Naive thymus-derived CD4-positive, alpha-beta T cell (primary cell): Measurements from ENCODE around the gene LMLN. TPM values are rescaled to one million over a fixed set of nuclear protein-coding genes. Genes with fewer than 3 reads are reported as not detected.

Source experiments
- ATAC-seq: fragments of 150-1000 bp; cut with Tn5 transposase; 2 replicates; pipeline ENCODE4 v1.10.0; 2021; ENCODE audit warnings: mild to moderate bottlenecking, moderate library complexity
- CTCF ChIA-PET: fragments of 350-600 bp; sonication (Branson Sonifier 250); formaldehyde crosslinking; loops from one replicate; lab custom pipeline; 2021; ENCODE audit warnings: antibody characterized with exemption; lab: Charles Lee
- POLR2A ChIA-PET: fragments of 350-600 bp; sonication (Branson Sonifier 250); formaldehyde crosslinking; loops from one replicate; lab custom pipeline; 2021; ENCODE audit warnings: antibody characterized with exemption, inconsistent platforms; lab: Charles Lee
- DNase-seq, 9 donors: peaks; one replicate each; pipeline versions ENCODE4 v3.0.0 to v3.0.0-alpha.2; 2020 to 2022; ENCODE audit warnings: mixed read lengths in 1 of 9
- H3K27ac ChIP-seq: one replicate; pipeline ENCODE4 v1.7.0; 2013; ENCODE audit warnings: mild to moderate bottlenecking, low read depth, low read length, moderate library complexity
- H3K27me3 ChIP-seq, 2 donors: one replicate each; pipeline ENCODE4 v1.7.0; 2013; ENCODE audit warnings: low read length in 2 of 2, mild to moderate bottlenecking in 2 of 2, moderate library complexity in 2 of 2; ENCODE audit not compliant: control insufficient read depth in 2 of 2, insufficient read depth in 2 of 2
- H3K36me3 ChIP-seq, 3 experiments: 1 replicate in 2 of 3; 2 replicates in 1 of 3; pipeline ENCODE4 v1.7.0; 2013; ENCODE audit warnings: low read length in 3 of 3, mild to moderate bottlenecking in 3 of 3, moderate library complexity in 1 of 3; ENCODE audit not compliant: insufficient read depth in 3 of 3, control insufficient read depth in 2 of 3
- H3K4me1 ChIP-seq, 2 donors: one replicate each; pipeline ENCODE4 v1.7.0; 2013; ENCODE audit warnings: low read length in 2 of 2, mild to moderate bottlenecking in 2 of 2, moderate library complexity in 1 of 2; ENCODE audit not compliant: control insufficient read depth in 2 of 2, insufficient read depth in 2 of 2
- H3K4me3 ChIP-seq: 2 replicates; pipeline ENCODE4 v1.7.0; 2013; ENCODE audit warnings: mild to moderate bottlenecking, low read length
- H3K9me3 ChIP-seq, 3 experiments: 1 replicate in 2 of 3; 2 replicates in 1 of 3; pipeline ENCODE4 v1.7.0; 2013; ENCODE audit warnings: low read length in 3 of 3; ENCODE audit not compliant: control insufficient read depth in 2 of 3
- H3K27ac Mint-ChIP-seq, 9 donors: one replicate each; pipeline ENCODE4 v1.8.0; 2020 to 2022; ENCODE audit warnings: mixed read lengths in 9 of 9, mild to moderate bottlenecking in 8 of 9, moderate library complexity in 5 of 9, inconsistent platforms in 2 of 9
- H3K27me3 Mint-ChIP-seq, 5 donors: one replicate each; pipeline ENCODE4 v1.8.0; 2021 to 2022; ENCODE audit warnings: mixed read lengths in 5 of 5, mild to moderate bottlenecking in 1 of 5
- H3K36me3 Mint-ChIP-seq, 5 donors: one replicate each; pipeline ENCODE4 v1.8.0; 2020 to 2022; ENCODE audit warnings: mixed read lengths in 5 of 5, mild to moderate bottlenecking in 3 of 5, inconsistent platforms in 1 of 5
- H3K4me1 Mint-ChIP-seq, 7 donors: one replicate each; pipeline ENCODE4 v1.8.0; 2020 to 2022; ENCODE audit warnings: mixed read lengths in 7 of 7, mild to moderate bottlenecking in 3 of 7, inconsistent platforms in 1 of 7
- H3K4me3 Mint-ChIP-seq, 10 donors: one replicate each; pipeline ENCODE4 v1.8.0; 2020 to 2022; ENCODE audit warnings: mild to moderate bottlenecking in 10 of 10, mixed read lengths in 10 of 10, moderate library complexity in 6 of 10, inconsistent platforms in 2 of 10
- H3K9me3 Mint-ChIP-seq, 11 donors: one replicate each; pipeline ENCODE4 v1.8.0; 2020 to 2022; ENCODE audit warnings: mixed read lengths in 11 of 11, mild to moderate bottlenecking in 4 of 11, inconsistent platforms in 1 of 11, moderate library complexity in 1 of 11
- intact Hi-C, 2 donors: fragments of 100-400 bp; cut with micrococcal nuclease; formaldehyde crosslinking; loops; one replicate each; pipeline ENCODE4 v1.15.1; 2023
- polyA plus RNA-seq, 2 donors: library from polyadenylated mRNA; unstranded; fragments of 300-500 nt; fragmentation: Illumina TruSeq; gene quantifications; one replicate each; pipeline ENCODE4 v1.2.3, GENCODE V29; 2021
- total RNA-seq, 6 experiments: library from RNA in 5 of 6; stranded (reverse) in 5 of 6; gene quantifications; 1 replicate in 5 of 6; 2 replicates in 1 of 6; pipeline ENCODE4 v1.2.3 and lab custom pipeline; 2021 to 2026

The LMLN gene
- total and polyA plus RNA-seq, 7 experiments from 2014 or later, result 1.5 to 10.9 (median 4.6) TPM

- CTCF ChIA-PET, result interaction anchor here (0.7 kb wide), 1 partner anchor 8 kb away, joined by 3 read pairs; no protein-coding TSS in a partner anchor
- no peak overlapping the region for H3K4me3 ChIP-seq
- intact Hi-C loops, result no loop called here
Measured at GRCh38 chr3:198071602-198072287, 111.7 kb downstream of the LMLN start.

GRCh38 chr3:198076722-198077308 is 116.8 kb downstream of the LMLN start:
- CTCF ChIA-PET, result interaction anchor here (1.0 kb wide), 1 partner anchor 195 kb away, joined by 4 read pairs; no protein-coding TSS in a partner anchor
- Mint-ChIP-seq H3K27ac (no peak overlapping the region), H3K36me3 (no peaks in the 10 kb centered on the region)

More at GRCh38 chr3:198071602-198072287, 111.7 kb downstream of the LMLN start:
- Mint-ChIP-seq H3K4me3 (no peak overlapping the region), H3K27me3 (peaks cover 0 to 27% (median 7%) of the 10 kb centered on the region in 5 donors), H3K4me1 (peaks cover 0 to 13% (median 5%) of the 10 kb centered on the region in 7 donors), H3K36me3 (no peaks in the 10 kb centered on the region), H3K27ac (no peak overlapping the region), H3K9me3 (no peaks in the 10 kb centered on the region)
- H3K27me3 ChIP-seq, result no peaks in the 10 kb centered on the region
- H3K4me1 ChIP-seq, result no peaks in the 10 kb centered on the region
- DNase-seq (peak in 1 of 9 donors; percentile 51), ATAC-seq (peak; percentile 80)
- POLR2A ChIA-PET, result interaction anchor here (0.6 to 1.8 kb wide), 2 partner anchors 9 kb away, joined by 3 to 5 read pairs; no protein-coding TSS in a partner anchor
- no peak overlapping the region for H3K27ac ChIP-seq
- no peaks in the 10 kb centered on the region for H3K36me3 ChIP-seq
- H3K9me3 ChIP-seq, result no peaks in the 10 kb centered on the region

DNA sequence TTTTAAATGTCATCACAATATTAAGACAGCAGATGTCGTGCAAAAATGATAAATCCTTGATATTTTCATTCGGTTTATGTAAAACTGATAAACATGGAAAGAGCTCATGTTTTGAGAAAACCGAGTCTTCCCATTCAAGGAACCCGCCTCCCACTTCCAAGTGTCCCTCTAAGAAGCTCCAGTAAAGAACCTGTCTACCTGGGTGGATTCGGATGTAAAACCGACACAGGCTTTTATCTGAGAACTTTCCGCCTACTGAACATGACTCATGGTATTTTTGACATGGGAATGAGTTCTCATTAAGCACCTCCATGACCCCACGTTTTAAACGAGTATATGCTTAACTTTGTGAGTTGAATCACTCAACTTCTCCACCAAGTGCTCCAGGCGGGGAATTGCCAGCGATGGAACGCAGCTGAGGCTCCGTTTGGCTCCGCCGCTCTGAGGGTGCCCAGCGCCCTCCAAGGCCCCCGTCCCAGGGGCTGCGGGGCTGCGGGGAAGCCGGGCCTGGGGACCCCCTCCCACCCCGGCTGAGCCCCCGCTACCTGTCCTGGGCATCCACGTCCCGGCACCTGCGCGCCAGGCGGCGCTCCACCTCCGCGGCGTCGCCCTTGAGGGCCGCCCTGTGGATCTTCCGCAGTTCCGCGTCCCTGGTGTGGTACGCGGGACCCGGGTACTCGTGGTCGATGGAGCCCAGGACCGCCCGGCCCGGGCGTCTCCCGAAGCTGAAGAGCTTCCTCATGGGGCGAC is 119.9 kb downstream of the LMLN start:
- H3K27ac Mint-ChIP-seq, result peak overlapping the region in 2 of 9 donors; percentile 55 to 56
- peaks cover 0 to 15% (median 9%) of the 10 kb centered on the region in 11 donors for H3K9me3 Mint-ChIP-seq
- H3K27ac ChIP-seq, result no peak overlapping the region
- peaks cover 0 to 4% (median 0%) of the 10 kb centered on the region in 3 experiments for H3K9me3 ChIP-seq
- peaks cover 0 to 5% of the 10 kb centered on the region in 2 donors for H3K4me1 ChIP-seq
- H3K27me3 ChIP-seq, result peaks cover 3 to 21% of the 10 kb centered on the region in 2 donors
- H3K4me3 ChIP-seq, result peak overlapping the region; percentile 61
- ChIA-PET CTCF (interaction anchor here (0.9 to 1.4 kb wide), 4 partner anchors 9 to 21 kb away, joined by 3 to 8 read pairs (median 4); no protein-coding TSS in a partner anchor), POLR2A (interaction anchor here (0.7 to 1.8 kb wide), 3 partner anchors 8 to 1340 kb away, joined by 3 to 5 read pairs (median 3); partner anchors contain the start of gene PAK2)
- ATAC-seq, result peak; percentile 56
- peak overlapping the region; percentile 52 to 87 (median 79) for H3K4me3 Mint-ChIP-seq
- intact Hi-C loops, result loop anchor here (1.0 to 5.0 kb wide), 3 partner anchors 119 to 173 kb away; partner anchors contain the start of gene LMLN (in 2 of the 2)
- no peaks in the 10 kb centered on the region for H3K36me3 ChIP-seq
- H3K36me3 Mint-ChIP-seq, result no peaks in the 10 kb centered on the region
- peaks cover 0 to 12% (median 6%) of the 10 kb centered on the region in 7 donors for H3K4me1 Mint-ChIP-seq
- H3K27me3 Mint-ChIP-seq, result peaks cover 19 to 63% (median 35%) of the 10 kb centered on the region in 5 donors
- DNase-seq, result peak in 6 of 9 donors; percentile 25 to 51 (median 34)

More at GRCh38 chr3:198076722-198077308, 116.8 kb downstream of the LMLN start:
- Mint-ChIP-seq H3K4me1 (peaks cover 4 to 11% (median 8%) of the 10 kb centered on the region in 7 donors), H3K27me3 (peaks cover 8 to 54% (median 18%) of the 10 kb centered on the region in 5 donors), H3K9me3 (peaks cover 0 to 2% (median 1%) of the 10 kb centered on the region in 11 donors), H3K4me3 (no peak overlapping the region)
- POLR2A ChIA-PET, result no interaction called here
- peaks cover 0 to 5% of the 10 kb centered on the region in 2 donors for H3K4me1 ChIP-seq
- peaks cover 0 to 4% (median 0%) of the 10 kb centered on the region in 3 experiments for H3K9me3 ChIP-seq
- intact Hi-C loops, result no loop called here
- DNase-seq (no peak), ATAC-seq (no peak)
- H3K27ac ChIP-seq, result no peak overlapping the region
- peaks cover 2 to 15% of the 10 kb centered on the region in 2 donors for H3K27me3 ChIP-seq
- H3K4me3 ChIP-seq, result no peak overlapping the region
- H3K36me3 ChIP-seq, result no peaks in the 10 kb centered on the region

DNA sequence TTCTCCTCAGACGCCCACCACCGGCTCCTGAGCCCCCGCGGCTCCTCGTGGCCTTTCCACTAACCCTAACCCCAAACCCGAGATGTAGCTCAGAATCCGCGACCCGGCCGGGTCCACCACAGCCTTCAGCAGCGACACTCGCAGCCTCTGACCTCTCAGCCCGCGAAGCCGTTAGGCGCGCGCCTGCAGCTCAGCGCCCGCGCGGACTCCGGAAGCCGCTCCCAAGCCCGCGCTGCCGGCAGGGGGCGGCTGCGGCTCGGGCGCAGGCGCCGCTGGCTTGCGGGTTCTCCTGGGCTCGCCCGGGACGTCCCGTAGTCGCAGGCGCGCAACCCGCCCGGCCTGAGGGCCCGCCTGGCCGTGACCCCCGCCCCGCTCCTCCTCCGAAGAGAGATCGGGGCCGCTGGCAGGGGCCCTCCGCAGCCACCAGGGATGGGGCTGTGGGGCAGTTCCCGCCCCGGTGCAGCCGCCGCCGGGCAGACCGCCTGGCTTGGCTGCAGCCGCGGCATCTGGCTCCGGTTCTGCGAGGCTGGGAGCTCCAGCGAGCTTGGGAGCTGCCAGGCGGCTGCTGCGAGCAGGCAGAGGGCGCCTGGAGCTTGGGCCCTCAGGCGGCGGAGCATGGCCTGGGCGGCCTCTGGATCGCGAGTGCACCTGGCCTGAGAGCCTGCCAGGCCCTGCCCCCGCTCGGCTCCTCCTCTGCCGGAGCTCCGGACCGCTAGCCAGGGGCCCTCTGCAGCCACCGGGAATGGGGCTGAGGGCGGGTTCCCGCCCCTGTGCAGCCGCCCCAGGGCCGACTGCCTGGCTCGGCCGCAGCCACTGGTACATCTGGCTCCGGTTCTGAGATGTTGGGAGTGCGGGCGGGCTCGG is 120.7 kb downstream of the LMLN start:
- H3K27ac Mint-ChIP-seq, result peak overlapping the region in 2 of 9 donors; percentile 55 to 56
- H3K4me3 ChIP-seq, result peak overlapping the region; percentile 61

DNA sequence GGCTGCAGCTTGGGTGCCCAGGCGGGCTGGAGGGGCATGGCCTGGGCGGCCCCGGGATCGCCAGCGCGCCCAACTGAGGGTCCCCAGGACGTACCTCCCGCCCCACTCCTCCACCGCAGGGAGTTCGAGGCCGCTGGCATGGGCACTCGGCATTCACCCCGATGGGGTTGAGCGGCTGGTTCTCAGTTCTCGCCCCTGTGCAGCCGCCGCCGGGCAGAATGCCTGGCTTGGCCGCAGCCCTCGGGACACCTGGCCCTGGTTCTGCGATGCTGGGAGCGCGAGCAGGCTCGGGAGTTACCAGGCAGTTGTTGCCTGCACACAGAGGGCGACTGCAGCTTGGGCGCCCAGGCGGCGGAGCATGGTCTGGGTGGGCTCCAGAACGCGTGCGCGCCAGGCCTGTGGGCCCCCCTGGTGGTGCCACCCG is 121.4 kb downstream of the LMLN start:
- POLR2A ChIA-PET, result interaction anchor here (1.8 kb wide), 1 partner anchor 10 kb away, joined by 5 read pairs; no protein-coding TSS in a partner anchor
- ATAC-seq (no peak), DNase-seq (no peak)
- Mint-ChIP-seq H3K4me3 (peak overlapping the region in 5 of 10 donors; percentile 33 to 75 (median 51)), H3K4me1 (peaks cover 0 to 12% (median 6%) of the 10 kb centered on the region in 7 donors), H3K36me3 (no peaks in the 10 kb centered on the region), H3K27me3 (peaks cover 24 to 64% (median 48%) of the 10 kb centered on the region in 5 donors), H3K27ac (no peak overlapping the region), H3K9me3 (peaks cover 0 to 21% (median 9%) of the 10 kb centered on the region in 11 donors)
- Histone ChIP-seq H3K4me3 (no peak overlapping the region), H3K4me1 (peaks cover 0 to 5% of the 10 kb centered on the region in 2 donors), H3K27me3 (peaks cover 3 to 21% of the 10 kb centered on the region in 2 donors), H3K36me3 (no peaks in the 10 kb centered on the region), H3K9me3 (peaks cover 0 to 4% (median 0%) of the 10 kb centered on the region in 3 experiments), H3K27ac (no peak overlapping the region)
- CTCF ChIA-PET, result interaction anchor here (0.6 to 1.4 kb wide), 2 partner anchors 12 to 16 kb away, joined by 3 read pairs; no protein-coding TSS in a partner anchor
- intact Hi-C loops, result loop anchor here in 1 of 2 donors (2.0 to 5.0 kb wide), 2 partner anchors 121 to 174 kb away; partner anchors contain the start of gene LMLN

More for the DNA sequence above, 120.7 kb downstream of the LMLN start:
- H3K27ac ChIP-seq, result no peak overlapping the region
- Mint-ChIP-seq H3K36me3 (no peaks in the 10 kb centered on the region), H3K4me3 (peak overlapping the region; percentile 52 to 87 (median 79)), H3K27me3 (peaks cover 19 to 64% (median 43%) of the 10 kb centered on the region in 5 donors), H3K4me1 (peaks cover 0 to 12% (median 6%) of the 10 kb centered on the region in 7 donors), H3K9me3 (peaks cover 0 to 20% (median 9%) of the 10 kb centered on the region in 11 donors)
- H3K27me3 ChIP-seq, result peaks cover 3 to 21% of the 10 kb centered on the region in 2 donors
- ATAC-seq (peak; percentile 95), DNase-seq (peak; percentile 74 to 90 (median 84))
- H3K9me3 ChIP-seq, result peaks cover 0 to 4% (median 0%) of the 10 kb centered on the region in 3 experiments
- no peaks in the 10 kb centered on the region for H3K36me3 ChIP-seq
- intact Hi-C loops, result loop anchor here (1.0 to 5.0 kb wide), 3 partner anchors 120 to 173 kb away; partner anchors contain the start of gene LMLN (in 2 of the 2)
- ChIA-PET POLR2A (interaction anchor here (0.7 to 1.8 kb wide), 3 partner anchors 9 to 1341 kb away, joined by 3 to 5 read pairs (median 3); partner anchors contain the start of gene PAK2), CTCF (interaction anchor here (0.6 to 1.4 kb wide), 5 partner anchors 10 to 22 kb away, joined by 3 to 8 read pairs (median 3); no protein-coding TSS in a partner anchor)
- H3K4me1 ChIP-seq, result peaks cover 0 to 5% of the 10 kb centered on the region in 2 donors
